Tibial artery (tissue), 4 donors: ENCODE data around the gene SON.

Experiments used
- DNase-seq, 2 donors: peaks; one replicate each; pipeline ENCODE4 v3.0.0-alpha.2; 2019
- H3K27ac ChIP-seq, 2 donors: fragments of 200-600 bp; sonication (generic) in 1 of 2; 1 replicate in 1 of 2; 2 replicates in 1 of 2; pipeline ENCODE4 v1.5.1; 2018 to 2019; ENCODE audit warnings: mild to moderate bottlenecking in 1 of 2
- H3K27me3 ChIP-seq, 2 donors: fragments of 200-600 bp; sonication (generic) in 1 of 2; one replicate each; pipeline versions ENCODE4 v1.5.1 to v1.6.0; 2016 to 2019
- H3K36me3 ChIP-seq, 3 donors: fragments of 200-600 bp; sonication (generic) in 2 of 3; one replicate each; pipeline ENCODE4 v1.5.1; 2016 to 2019; ENCODE audit warnings: mild to moderate bottlenecking in 2 of 3
- H3K4me1 ChIP-seq, 4 donors: fragments of 200-600 bp; sonication (generic) in 2 of 4; 1 replicate in 3 of 4; 2 replicates in 1 of 4; pipeline ENCODE4 v1.5.1; 2016 to 2019
- H3K4me3 ChIP-seq, 2 donors: fragments of 200-600 bp; sonication (generic) in 1 of 2; 1 replicate in 1 of 2; 2 replicates in 1 of 2; pipeline ENCODE4 v1.5.1; 2018 to 2019; ENCODE audit warnings: mild to moderate bottlenecking in 2 of 2
- H3K9me3 ChIP-seq, 3 donors: fragments of 200-600 bp; sonication (generic) in 1 of 3; one replicate each; pipeline ENCODE4 v1.5.1; 2016 to 2019
- CTCF ChIP-seq, 2 experiments: fragments of 200-600 bp in 1 of 2; fragments of 450-650 bp in 1 of 2; IDR thresholded peaks; one replicate each; pipeline ENCODE4 v1.5.1; 2017 to 2019; ENCODE audit warnings: antibody characterized with exemption in 2 of 2, mild to moderate bottlenecking in 1 of 2, moderate library complexity in 1 of 2
- intact Hi-C: fragments of 100-400 bp; cut with DNase I; formaldehyde crosslinking; loops from one replicate; pipeline ENCODE4 v1.15.0; 2023; ENCODE audit warnings: low total_unique reads

SON gene

GRCh38 chr21:33546086-33546485 is 3.2 kb downstream of the SON start:
- Histone ChIP-seq H3K27me3 (no peaks in the 10 kb centered on the region), H3K9me3 (no peaks in the 10 kb centered on the region), H3K36me3 (peaks cover 40 to 48% (median 43%) of the 10 kb centered on the region in 3 donors), H3K27ac (no peak overlapping the region), H3K4me1 (peaks cover 0 to 36% (median 4%) of the 10 kb centered on the region in 4 donors), H3K4me3 (no peak overlapping the region)
- intact Hi-C loops, result no loop called here
- TF ChIP-seq CTCF (IDR thresholded peaks at IDR 0.05), result no peak
- no peak for DNase-seq

GRCh38 chr21:33549848-33550771 is 7.3 kb downstream of the SON start:
- Histone ChIP-seq H3K9me3 (no peaks in the 10 kb centered on the region), H3K36me3 (peaks cover 78 to 88% (median 83%) of the 10 kb centered on the region in 3 donors), H3K4me3 (no peak overlapping the region), H3K4me1 (peaks cover 0 to 24% (median 0%) of the 10 kb centered on the region in 4 donors), H3K27ac (no peak overlapping the region), H3K27me3 (no peaks in the 10 kb centered on the region)
- TF ChIP-seq CTCF (IDR thresholded peaks at IDR 0.05), result no peak
- no peak for DNase-seq
- intact Hi-C loops, result no loop called here

GRCh38 chr21:33550772-33551660 is 8.2 kb downstream of the SON start:
- peaks cover 0 to 21% (median 4%) of the 10 kb centered on the region in 4 donors for H3K4me1 ChIP-seq
- no peak for TF ChIP-seq CTCF (IDR thresholded peaks at IDR 0.05)
- no peaks in the 10 kb centered on the region for H3K9me3 ChIP-seq
- no peak overlapping the region for H3K27ac ChIP-seq
- H3K36me3 ChIP-seq, result peaks cover 78 to 94% (median 90%) of the 10 kb centered on the region in 3 donors
- H3K27me3 ChIP-seq, result no peaks in the 10 kb centered on the region
- intact Hi-C loops, result no loop called here
- DNase-seq, result no peak
- H3K4me3 ChIP-seq, result no peak overlapping the region

DNA sequence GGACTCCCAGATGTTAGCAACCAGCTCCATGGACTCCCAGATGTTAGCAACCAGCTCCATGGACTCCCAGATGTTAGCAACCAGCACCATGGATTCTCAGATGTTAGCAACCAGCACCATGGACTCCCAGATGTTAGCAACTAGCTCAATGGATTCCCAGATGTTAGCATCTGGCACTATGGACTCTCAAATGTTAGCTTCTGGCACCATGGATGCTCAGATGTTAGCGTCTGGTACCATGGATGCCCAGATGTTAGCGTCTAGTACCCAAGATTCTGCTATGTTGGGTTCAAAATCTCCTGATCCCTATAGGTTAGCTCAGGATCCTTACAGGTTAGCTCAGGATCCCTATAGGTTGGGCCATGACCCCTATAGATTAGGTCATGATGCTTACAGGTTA is 8.8 kb downstream of the SON start:
- no peak for DNase-seq
- H3K27ac ChIP-seq, result no peak overlapping the region
- H3K4me3 ChIP-seq, result no peak overlapping the region
- TF ChIP-seq CTCF (IDR thresholded peaks at IDR 0.05), result no peak
- H3K9me3 ChIP-seq, result no peaks in the 10 kb centered on the region
- no peaks in the 10 kb centered on the region for H3K27me3 ChIP-seq
- intact Hi-C loops, result no loop called here
- peaks cover 0 to 20% (median 10%) of the 10 kb centered on the region in 4 donors for H3K4me1 ChIP-seq
- H3K36me3 ChIP-seq, result peaks cover 78 to 96% (median 90%) of the 10 kb centered on the region in 3 donors

DNA sequence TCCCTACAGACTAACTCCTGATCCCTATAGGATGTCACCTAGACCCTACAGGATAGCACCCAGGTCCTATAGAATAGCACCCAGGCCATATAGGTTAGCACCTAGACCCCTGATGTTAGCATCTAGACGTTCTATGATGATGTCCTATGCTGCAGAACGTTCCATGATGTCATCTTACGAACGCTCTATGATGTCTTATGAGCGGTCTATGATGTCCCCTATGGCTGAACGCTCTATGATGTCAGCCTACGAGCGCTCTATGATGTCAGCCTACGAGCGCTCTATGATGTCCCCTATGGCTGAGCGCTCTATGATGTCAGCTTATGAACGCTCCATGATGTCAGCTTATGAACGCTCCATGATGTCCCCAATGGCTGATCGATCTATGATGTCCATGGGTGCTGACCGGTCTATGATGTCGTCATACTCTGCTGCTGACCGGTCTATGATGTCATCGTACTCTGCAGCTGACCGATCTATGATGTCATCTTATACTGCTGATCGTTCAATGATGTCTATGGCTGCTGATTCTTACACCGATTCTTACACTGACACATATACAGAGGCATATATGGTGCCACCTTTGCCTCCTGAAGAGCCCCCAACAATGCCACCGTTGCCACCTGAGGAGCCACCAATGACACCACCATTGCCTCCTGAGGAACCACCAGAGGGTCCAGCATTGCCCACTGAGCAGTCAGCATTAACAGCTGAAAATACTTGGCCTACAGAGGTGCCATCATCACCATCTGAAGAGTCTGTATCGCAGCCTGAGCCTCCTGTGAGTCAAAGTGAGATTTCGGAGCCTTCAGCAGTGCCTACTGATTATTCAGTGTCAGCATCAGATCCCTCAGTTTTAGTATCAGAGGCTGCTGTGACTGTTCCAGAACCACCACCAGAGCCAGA is 9.5 kb downstream of the SON start:
- Histone ChIP-seq H3K4me3 (no peak overlapping the region), H3K27ac (no peak overlapping the region), H3K27me3 (no peaks in the 10 kb centered on the region), H3K9me3 (no peaks in the 10 kb centered on the region), H3K4me1 (peaks cover 0 to 25% (median 11%) of the 10 kb centered on the region in 4 donors), H3K36me3 (peaks cover 77 to 95% (median 90%) of the 10 kb centered on the region in 3 donors)
- no peak for DNase-seq
- no peak for TF ChIP-seq CTCF (IDR thresholded peaks at IDR 0.05)
- intact Hi-C loops, result no loop called here
